Measurements from ENCODE around the gene SLC25A19.

DNA sequence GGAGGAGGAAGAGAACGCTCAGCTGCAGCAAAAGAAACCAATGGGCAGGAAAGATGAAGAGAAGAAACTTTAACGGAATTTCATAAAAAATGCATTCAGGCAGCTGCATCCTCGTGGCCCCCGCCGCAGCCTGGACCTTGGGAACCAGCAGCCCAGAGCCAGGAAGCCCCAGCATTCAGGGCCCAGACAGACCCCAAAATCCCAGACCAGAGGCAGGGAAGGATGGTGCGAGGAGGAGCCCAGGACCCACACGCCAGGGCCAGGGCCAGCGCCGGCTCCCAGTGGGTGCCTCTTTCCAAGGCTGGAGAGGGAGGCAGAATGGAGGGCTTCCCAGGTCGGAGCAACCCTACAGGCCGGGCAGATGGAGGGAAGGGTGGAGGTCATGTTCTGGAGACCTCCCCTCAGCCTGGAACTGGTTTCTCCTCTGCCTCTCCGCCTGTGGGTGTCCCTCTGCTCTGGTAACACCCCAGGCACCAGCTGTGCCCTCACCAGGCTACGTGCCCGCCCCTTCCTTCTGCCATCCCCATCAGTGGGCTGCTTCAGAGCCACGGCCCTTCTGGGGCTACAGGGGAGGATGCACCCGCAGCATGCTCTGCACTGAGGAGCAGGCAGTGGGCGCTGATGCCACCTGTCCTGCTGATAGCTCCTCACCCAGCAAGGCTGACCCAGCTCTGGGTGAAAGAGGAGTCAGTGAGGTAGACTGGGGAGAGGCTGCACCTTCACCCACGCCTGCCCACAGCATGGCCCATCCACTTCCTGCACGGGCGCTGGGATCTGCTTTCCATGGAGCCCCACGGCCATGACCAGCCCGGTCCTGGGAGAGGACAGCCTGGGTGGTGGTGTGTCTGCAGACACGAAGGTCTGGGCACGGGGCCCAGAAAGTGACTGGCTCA, 17.0 kb downstream of the SLC25A19 start:
- TF ChIP-seq CTCF (conservative IDR thresholded peaks at IDR 0.05; ENCODE audit: low read length) = 0 out of 2 replicates have a peak, but pooled peaks have one; percentile 15
- TF ChIP-seq EZH2phosphoT487 (IDR thresholded peaks at IDR 0.05; ENCODE audit: borderline replicate concordance) = no peak

Measured in Loucy (cell line).